HFF-Myc (cell line): Measurements from ENCODE around the gene HPD.

ENCODE experiments used
- DNase-seq: peaks from one replicate; pipeline ENCODE4 v3.0.0-alpha.2; 2011; ENCODE audit warnings: low read depth; ENCODE audit errors: extremely low read depth
- H3K4me3 ChIP-seq: replicated peaks from 2 replicates; pipeline ENCODE4 v1.5.1; 2011; ENCODE audit warnings: low read depth, mild to moderate bottlenecking, control low read depth, low read length
- CTCF ChIP-seq: IDR thresholded peaks from 2 replicates; pipeline ENCODE4 v1.5.1; 2012; ENCODE audit warnings: mild to moderate bottlenecking, low read depth, low read length, control low read depth; ENCODE audit errors: missing control alignments

The HPD gene

DNA sequence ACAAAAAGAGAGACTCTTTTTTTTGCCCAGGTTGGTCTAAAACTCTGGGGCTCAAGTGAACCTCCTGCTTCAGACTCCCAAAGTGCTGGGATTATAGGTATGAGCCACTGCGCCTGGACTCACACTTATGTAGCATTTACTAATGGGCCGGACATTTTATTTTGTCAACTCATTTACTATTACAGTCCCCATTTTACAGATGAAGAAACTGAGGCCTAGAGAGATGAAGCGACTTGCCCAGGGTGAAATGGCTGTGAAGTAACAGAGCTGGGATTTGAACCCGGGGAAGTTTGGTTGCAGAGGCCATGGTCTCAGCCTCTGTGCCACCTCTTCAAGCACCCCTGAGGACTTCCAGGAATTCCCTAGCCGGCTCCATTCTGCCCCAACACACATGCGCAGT, 9.4 kb downstream of the HPD start:
- TF ChIP-seq CTCF, result no peak
- no peak for DNase-seq

DNA sequence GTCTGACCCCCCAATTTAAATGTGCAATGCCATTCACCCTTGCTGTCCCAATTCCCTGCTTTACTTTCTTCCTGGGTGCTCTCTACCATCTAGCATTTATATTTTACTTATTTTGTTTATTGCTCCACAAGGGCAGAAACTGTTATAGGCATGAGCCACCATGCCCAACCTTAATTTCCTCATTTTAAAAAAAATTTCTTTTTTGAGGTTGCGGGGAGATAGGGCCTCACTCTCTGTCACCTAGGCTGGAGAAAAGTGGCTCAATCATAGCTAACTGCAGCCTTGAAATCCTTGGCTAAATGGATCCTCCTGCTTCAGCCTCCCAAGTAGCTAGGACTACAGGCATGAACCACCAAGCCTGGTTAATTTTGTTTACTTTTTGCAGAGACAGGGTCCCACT, 13.0 kb downstream of the HPD start:
- no peak for TF ChIP-seq CTCF
- H3K4me3 ChIP-seq, result no peak overlapping the region
- no peak for DNase-seq

More for the DNA sequence above, 9.4 kb downstream of the HPD start:
- H3K4me3 ChIP-seq, result no peak overlapping the region

DNA sequence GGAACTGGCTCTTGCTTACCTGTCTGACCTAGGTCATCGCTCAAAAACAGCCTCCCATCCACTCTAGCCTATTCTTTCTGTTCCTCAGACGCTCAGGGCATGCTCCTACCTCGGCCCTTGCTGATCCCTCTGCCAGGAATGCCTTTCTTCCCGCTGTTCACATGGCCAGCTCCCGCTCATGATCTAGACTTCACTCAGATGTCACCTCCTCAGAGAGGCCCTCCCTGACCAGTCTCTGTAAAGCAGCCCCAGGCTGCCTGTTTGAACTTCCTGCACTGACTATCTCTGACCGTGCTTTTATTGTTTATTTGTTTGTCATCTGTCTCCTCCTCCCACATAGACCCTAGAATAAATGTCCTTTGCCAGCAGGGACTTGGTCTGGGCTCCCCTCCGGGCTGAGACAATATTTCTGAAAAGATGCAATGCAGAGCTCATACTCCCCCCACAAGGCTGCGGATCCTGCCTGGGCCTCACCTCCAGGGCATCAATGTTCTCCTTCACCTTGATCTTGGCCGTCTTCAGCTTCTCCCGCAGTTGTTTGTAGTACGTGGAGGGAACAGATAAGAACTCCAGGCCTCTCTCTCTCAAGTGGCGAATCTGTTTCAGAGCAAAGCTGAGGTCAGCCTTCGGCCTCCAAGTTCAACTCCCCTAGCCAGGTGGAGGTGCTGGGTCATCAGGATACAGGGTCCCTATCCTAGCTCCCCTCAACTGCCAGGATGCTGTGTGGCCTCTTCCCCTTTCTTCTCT, 15.2 kb downstream of the HPD start:
- no peak for DNase-seq
- TF ChIP-seq CTCF, result no peak
- no peak overlapping the region for H3K4me3 ChIP-seq

DNA sequence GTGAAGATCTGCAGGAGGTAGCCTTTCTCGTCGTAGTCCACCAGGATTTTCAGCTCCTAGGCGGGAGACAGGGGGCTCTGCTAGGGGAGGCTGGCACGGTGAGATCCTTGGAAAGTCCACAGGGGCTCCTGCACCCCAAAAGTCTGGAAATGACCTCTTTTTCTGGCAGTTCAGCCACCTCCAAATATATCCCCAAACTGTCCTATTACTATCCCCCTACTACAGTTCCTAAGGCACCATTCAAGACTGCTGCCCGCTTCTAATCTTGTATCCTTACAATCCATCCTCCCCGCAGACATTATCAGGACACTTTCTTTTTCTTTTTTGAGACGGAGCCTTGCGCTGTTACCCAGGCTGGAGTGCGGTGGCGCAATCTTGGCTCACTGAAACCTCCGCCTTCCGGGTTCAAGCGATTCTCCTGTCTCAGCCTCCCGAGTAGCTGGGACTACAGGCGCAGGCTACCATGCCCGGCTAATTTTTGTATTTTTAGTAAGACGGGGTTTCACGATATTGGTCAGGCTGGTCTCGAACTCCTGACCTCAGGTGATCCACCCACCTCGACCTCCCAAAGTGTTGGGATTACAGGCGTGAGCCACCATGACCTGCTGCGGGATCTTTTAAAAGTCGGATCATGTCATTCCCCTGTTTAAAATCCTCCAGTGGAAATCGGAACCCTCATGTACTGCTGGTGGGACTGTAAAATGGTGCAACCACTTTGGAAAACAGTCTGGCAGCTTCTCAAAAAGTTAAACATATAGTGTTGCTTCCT, 18.5 kb downstream of the HPD start:
- no peak for TF ChIP-seq CTCF
- DNase-seq, result no peak
- H3K4me3 ChIP-seq, result peak overlapping the region; percentile 52

DNA sequence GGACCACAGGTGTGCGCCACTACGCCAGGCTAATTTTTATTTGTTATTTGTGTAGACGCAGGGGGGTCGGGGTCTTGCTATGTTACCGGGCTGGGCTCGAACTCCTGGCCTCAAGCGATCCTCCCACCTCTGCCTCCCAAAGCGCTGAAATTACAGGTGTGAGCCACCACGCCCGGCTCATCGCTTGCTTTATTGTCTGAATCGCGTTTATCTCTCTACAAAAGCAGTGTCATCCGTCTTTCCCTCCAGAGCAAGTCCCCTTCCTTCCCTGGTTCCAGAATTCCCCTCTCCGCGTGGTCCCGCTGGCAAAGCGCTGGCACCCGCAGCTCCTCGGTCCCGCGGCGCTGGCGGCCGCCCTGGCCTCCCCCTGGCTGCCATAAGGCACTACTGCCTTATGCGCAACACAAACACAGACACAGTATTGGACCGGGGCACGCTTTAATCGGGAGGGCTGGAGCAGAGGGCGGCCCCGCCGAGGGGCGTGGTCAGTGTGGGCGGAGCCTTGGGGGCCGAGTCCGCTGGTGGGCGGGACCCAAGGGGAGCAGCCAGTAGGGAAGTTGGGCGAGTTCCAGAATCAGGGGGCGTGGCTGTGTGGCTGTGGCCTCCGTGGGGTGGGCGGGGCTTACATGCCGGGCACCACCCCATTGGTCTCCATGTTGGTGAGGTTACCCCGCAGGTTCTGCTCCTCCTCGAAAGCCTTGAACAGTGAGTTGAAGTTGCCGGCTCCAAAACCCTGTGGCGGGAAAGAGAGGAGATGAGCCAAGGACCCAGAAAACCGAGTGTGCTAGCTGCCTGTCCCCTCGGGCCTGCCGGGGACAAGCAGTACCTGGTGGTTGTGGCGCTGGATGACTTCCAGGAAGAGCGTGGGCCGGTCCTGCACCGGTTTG, 19.3 kb downstream of the HPD start:
- peak; percentile 45 for TF ChIP-seq CTCF
- peak overlapping the region; percentile 52 for H3K4me3 ChIP-seq
- DNase-seq, result peak; percentile 93

DNA sequence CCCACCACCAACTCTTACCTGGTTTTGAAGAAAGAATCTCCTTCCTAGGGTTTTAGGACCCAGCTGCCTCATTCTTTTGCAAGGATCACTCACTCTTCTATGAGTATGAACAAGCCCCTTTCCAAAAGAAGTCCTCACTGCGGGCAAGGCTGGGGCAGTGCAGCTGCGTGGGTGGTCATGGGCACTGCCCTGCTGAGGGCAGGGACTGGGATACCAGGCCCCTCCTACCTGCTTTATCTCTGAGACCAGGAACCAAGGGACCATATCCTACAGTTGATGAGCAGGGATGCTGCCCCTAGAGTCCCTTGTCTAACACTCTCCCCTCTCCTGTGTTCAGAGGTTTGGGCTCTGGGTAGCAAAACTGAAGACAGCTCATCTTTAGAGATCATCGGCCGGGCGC, 20.5 kb downstream of the HPD start:
- no peak for DNase-seq
- no peak for TF ChIP-seq CTCF
- H3K4me3 ChIP-seq, result no peak overlapping the region
